Measurements from ENCODE around the gene TMEM87B.

- no peak for TF ChIP-seq CTCF (conservative IDR thresholded peaks at IDR 0.05)
- TF ChIP-seq EZH2 (IDR thresholded peaks at IDR 0.05; ENCODE audit: low read depth), result no peak
These were observed 38.1 kb downstream of the TMEM87B start for GRCh38 chr2:112093216-112093615.

Measured in PC-9 (cell line).